ENCODE data around the gene RAB36. TPM values are rescaled to one million over a fixed set of nuclear protein-coding genes. Genes with fewer than 3 reads are reported as not detected.

RAB36 gene
- total RNA-seq, 4 donors from 2014 or later: 8.8 to 28.7 (median 14.7) TPM

DNA sequence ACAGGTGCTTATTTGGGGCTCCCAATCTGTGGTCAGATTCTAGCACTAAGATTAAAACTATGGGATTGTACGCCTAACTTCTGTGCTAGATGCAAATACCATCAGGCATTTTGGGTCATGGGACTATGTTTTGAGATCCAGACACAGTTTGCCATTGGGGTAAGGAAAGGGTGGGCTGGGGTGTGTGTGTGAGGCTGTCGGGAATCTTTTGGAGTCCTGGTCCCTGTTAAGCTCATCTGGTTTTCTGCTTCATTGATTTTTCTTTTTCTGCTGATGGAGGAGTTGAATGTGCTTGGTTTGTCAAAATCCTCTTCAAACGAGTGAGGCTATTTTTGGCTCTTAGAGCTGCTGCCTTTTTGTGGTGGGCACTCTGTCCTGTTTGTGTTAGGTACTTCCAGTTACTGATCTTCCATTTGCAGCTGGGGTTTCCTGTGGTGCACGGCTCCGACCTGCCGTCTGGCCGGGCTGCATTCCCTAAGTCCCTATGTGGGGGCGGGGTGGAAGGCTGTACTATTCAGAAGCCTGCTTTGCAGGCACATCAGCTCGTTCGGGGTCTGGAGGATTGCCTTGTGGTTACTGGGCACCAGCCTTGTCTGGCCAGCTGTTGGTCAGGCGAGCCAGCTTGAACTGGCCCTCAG, 37.9 kb downstream of the RAB36 start:
- no peaks in the 10 kb centered on the region for H3K9me3 ChIP-seq
- H3K27ac ChIP-seq: peak overlapping the region in 1 of 2 donors; percentile 69
- intact Hi-C loops (cut with DNase I; ENCODE audit: low total_unique reads): no loop called here
- TF ChIP-seq, protein P1, sequence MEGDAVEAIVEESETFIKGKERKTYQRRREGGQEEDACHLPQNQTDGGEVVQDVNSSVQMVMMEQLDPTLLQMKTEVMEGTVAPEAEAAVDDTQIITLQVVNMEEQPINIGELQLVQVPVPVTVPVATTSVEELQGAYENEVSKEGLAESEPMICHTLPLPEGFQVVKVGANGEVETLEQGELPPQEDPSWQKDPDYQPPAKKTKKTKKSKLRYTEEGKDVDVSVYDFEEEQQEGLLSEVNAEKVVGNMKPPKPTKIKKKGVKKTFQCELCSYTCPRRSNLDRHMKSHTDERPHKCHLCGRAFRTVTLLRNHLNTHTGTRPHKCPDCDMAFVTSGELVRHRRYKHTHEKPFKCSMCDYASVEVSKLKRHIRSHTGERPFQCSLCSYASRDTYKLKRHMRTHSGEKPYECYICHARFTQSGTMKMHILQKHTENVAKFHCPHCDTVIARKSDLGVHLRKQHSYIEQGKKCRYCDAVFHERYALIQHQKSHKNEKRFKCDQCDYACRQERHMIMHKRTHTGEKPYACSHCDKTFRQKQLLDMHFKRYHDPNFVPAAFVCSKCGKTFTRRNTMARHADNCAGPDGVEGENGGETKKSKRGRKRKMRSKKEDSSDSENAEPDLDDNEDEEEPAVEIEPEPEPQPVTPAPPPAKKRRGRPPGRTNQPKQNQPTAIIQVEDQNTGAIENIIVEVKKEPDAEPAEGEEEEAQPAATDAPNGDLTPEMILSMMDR (IDR thresholded peaks at IDR 0.05): no peak
- no peak for TF ChIP-seq POLR2A (IDR thresholded peaks at IDR 0.05)
- peaks cover 0 to 28% of the 10 kb centered on the region in 2 donors for H3K4me1 ChIP-seq
- H3K27me3 ChIP-seq: no peaks in the 10 kb centered on the region
- DNase-seq: no peak
- no peaks in the 10 kb centered on the region for H3K36me3 ChIP-seq
- peak overlapping the region; percentile 52 to 73 for H3K4me3 ChIP-seq

DNA sequence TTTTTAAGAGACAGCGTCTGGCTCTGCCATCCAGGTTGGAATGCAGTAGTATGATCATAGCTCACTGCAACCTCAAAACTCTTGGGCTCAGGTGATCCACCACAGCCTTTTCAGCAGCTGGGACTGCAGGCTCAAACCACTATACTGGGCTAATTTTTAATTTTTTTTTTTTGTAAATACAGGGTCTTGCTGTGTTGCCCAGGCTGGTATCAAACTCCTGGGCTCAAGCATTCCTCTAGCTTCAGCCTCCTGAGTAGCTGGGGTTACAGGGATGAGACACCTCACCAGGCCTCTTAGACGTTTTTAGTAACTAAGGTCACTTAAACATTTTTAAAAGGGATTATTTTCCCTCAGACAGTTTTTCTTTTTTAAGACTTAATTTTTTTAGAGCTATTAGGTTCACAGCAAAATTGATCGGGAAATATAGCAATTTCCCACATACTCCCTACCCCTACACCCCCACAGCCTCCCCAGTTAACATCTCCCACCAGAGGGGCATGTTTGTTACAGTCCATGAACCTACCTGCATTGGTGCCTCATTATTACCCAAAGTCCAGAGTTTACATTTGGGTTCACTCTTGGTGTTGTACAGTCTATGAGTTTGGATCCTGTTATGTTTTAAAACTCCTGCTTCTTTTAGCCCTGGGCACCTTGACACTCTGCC, 39.0 kb downstream of the RAB36 start:
- no peak for DNase-seq
- no peaks in the 10 kb centered on the region for H3K27me3 ChIP-seq
- H3K4me1 ChIP-seq: peaks cover 0 to 19% of the 10 kb centered on the region in 2 donors
- intact Hi-C loops (cut with DNase I; ENCODE audit: low total_unique reads): no loop called here
- no peak for TF ChIP-seq POLR2A (IDR thresholded peaks at IDR 0.05)
- TF ChIP-seq, protein P1 (IDR thresholded peaks at IDR 0.05): no peak
- H3K4me3 ChIP-seq: no peak overlapping the region
- no peaks in the 10 kb centered on the region for H3K36me3 ChIP-seq
- H3K9me3 ChIP-seq: no peaks in the 10 kb centered on the region
- H3K27ac ChIP-seq: no peak overlapping the region

- Histone ChIP-seq H3K9me3 (no peaks in the 10 kb centered on the region), H3K36me3 (no peaks in the 10 kb centered on the region), H3K4me3 (no peak overlapping the region), H3K27ac (no peak overlapping the region), H3K27me3 (no peaks in the 10 kb centered on the region), H3K4me1 (peaks cover 0 to 14% of the 10 kb centered on the region in 2 donors)
- no peak for TF ChIP-seq POLR2A (IDR thresholded peaks at IDR 0.05)
- TF ChIP-seq, protein P1 (IDR thresholded peaks at IDR 0.05): no peak
- DNase-seq: no peak
- intact Hi-C loops (cut with DNase I; ENCODE audit: low total_unique reads): no loop called here
Measured at GRCh38 chr22:23184764-23185113, 39.5 kb downstream of the RAB36 start.

DNA sequence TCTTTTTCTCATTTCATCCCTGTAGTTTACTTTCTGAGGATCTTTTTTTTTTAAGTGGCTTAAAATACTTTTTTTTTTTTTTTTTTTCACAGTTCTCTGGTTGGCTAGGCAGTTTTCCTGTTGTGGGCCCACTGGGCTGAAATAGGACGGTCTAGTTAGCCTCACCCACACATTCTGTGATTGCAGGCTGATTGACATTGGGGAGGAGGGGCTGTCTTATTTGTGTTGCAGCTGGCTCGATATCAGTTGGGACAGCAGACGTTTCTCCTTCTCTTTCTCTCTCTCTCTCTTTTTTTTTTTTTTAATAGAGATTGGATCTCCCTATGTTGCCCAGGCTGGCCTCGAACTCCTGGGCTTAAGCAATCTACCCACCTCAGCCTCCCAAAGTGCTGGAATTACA, 41.9 kb downstream of the RAB36 start:
- peaks cover 0 to 5% of the 10 kb centered on the region in 2 donors for H3K4me1 ChIP-seq
- intact Hi-C loops (cut with DNase I; ENCODE audit: low total_unique reads): no loop called here
- H3K4me3 ChIP-seq: no peak overlapping the region
- no peak overlapping the region for H3K27ac ChIP-seq
- no peak for DNase-seq
- H3K9me3 ChIP-seq: no peaks in the 10 kb centered on the region
- H3K36me3 ChIP-seq: no peaks in the 10 kb centered on the region
- TF ChIP-seq, protein P1 (IDR thresholded peaks at IDR 0.05): no peak
- no peak for TF ChIP-seq POLR2A (IDR thresholded peaks at IDR 0.05)
- no peaks in the 10 kb centered on the region for H3K27me3 ChIP-seq

- H3K27me3 ChIP-seq: no peaks in the 10 kb centered on the region
- peaks cover 0 to under 1% of the 10 kb centered on the region in 2 donors for H3K4me1 ChIP-seq
- intact Hi-C loops (cut with DNase I; ENCODE audit: low total_unique reads): no loop called here
- DNase-seq: no peak
- no peaks in the 10 kb centered on the region for H3K36me3 ChIP-seq
- no peaks in the 10 kb centered on the region for H3K9me3 ChIP-seq
- TF ChIP-seq, protein P1 (IDR thresholded peaks at IDR 0.05): no peak
- TF ChIP-seq POLR2A (IDR thresholded peaks at IDR 0.05): no peak
- H3K4me3 ChIP-seq: no peak overlapping the region
- peak overlapping the region in 1 of 2 donors; percentile 37 for H3K27ac ChIP-seq
Measured at GRCh38 chr22:23187871-23188700, 42.8 kb downstream of the RAB36 start.
